Muscle of leg (tissue), 16 donors: Measurements from ENCODE around the gene CSAG3. TPM values are rescaled to one million over a fixed set of nuclear protein-coding genes. Genes with fewer than 3 reads are reported as not detected.
"Not testable (repeated sequence)": the region's sequence is repeated elsewhere in the genome, so short reads cannot be mapped to it uniquely, and the experiment has no call there.

Experiments used
- DNase-seq: peaks from one replicate; pipeline ENCODE4 v3.0.0; 2013
- H3K27ac ChIP-seq: one replicate; pipeline ENCODE4 v1.5.1; 2013; ENCODE audit warnings: mild to moderate bottlenecking, low read length, control low read depth
- H3K27me3 ChIP-seq: one replicate; pipeline ENCODE4 v1.6.1; 2013; ENCODE audit warnings: low read length; ENCODE audit not compliant: control insufficient read depth, insufficient read depth
- H3K36me3 ChIP-seq: one replicate; pipeline ENCODE4 v1.6.1; 2013; ENCODE audit warnings: low read length; ENCODE audit not compliant: control insufficient read depth, insufficient read depth
- H3K4me1 ChIP-seq: one replicate; pipeline ENCODE4 v1.6.1; 2013; ENCODE audit warnings: low read length; ENCODE audit not compliant: control insufficient read depth, insufficient read depth
- H3K4me3 ChIP-seq: one replicate; pipeline ENCODE4 v1.5.1; 2013; ENCODE audit warnings: low read length, control low read depth
- H3K9me3 ChIP-seq: replicated peaks from 2 replicates; pipeline ENCODE4 v1.6.1; 2013; ENCODE audit warnings: low read depth, low read length; ENCODE audit not compliant: control insufficient read depth
- WGBS: methylation state at CpG from one replicate; pipeline ENCODE4 v1.1.5; 2013; ENCODE audit warnings: missing lambda C conversion rate; ENCODE audit not compliant: insufficient coverage; 5-methylcytosine and 5-hydroxymethylcytosine counted together
- long read RNA-seq, 11 donors: transcript quantifications; one replicate each; lab custom pipeline, GENCODE V29; 2026
- polyA plus RNA-seq, 8 donors: library from polyadenylated mRNA; unstranded; fragments of 120-200 nt; gene quantifications; one replicate each; pipeline versions ENCODE4 v1.2.1 to v1.2.3, GENCODE V29; 2013; ENCODE audit warnings: inconsistent platforms in 1 of 8, low replicate concordance in 1 of 8; ENCODE audit not compliant: insufficient read length in 8 of 8, insufficient read depth in 1 of 8
- total RNA-seq: library from RNA; stranded (reverse); fragments of 120-200 nt; gene quantifications from one replicate; pipeline ENCODE4 v1.2.4, GENCODE V29; 2013

CSAG3 gene
- total RNA-seq: not detected
- polyA plus RNA-seq: not detected
- long read RNA-seq, donor 1: 0 reads
- long read RNA-seq, donor 2: 0 reads
- long read RNA-seq, donor 3: 0 reads
- long read RNA-seq, donor 4: 0 reads
- long read RNA-seq, donor 5: 0 reads
- long read RNA-seq, donor 6: 0 reads
- long read RNA-seq, donor 7: 0 reads
- long read RNA-seq, donor 8: 0 reads
- long read RNA-seq, donor 9: 0 reads
- long read RNA-seq, donor 10: 0 reads
- long read RNA-seq, donor 11: 0 reads

- H3K36me3 ChIP-seq, H3K27ac ChIP-seq, H3K4me3 ChIP-seq, H3K4me1 ChIP-seq, DNase-seq, H3K9me3 ChIP-seq, H3K27me3 ChIP-seq: not testable (repeated sequence)
- WGBS: no CpG with 5 or more reads among the region's 2 CpGs
These were observed at the start of gene CSAG3 for GRCh38 chrX:152758918-152759317. Gene CSAG3, plus strand, starts transcription at chrX:152759218.

- H3K4me1 ChIP-seq, H3K4me3 ChIP-seq, H3K9me3 ChIP-seq, H3K27me3 ChIP-seq, DNase-seq, H3K36me3 ChIP-seq, H3K27ac ChIP-seq: not testable (repeated sequence)
- WGBS: no CpG with 5 or more reads among the region's 5 CpGs
These were observed 45.8 kb upstream of the CSAG3 start for GRCh38 chrX:152713195-152713594.

DNA sequence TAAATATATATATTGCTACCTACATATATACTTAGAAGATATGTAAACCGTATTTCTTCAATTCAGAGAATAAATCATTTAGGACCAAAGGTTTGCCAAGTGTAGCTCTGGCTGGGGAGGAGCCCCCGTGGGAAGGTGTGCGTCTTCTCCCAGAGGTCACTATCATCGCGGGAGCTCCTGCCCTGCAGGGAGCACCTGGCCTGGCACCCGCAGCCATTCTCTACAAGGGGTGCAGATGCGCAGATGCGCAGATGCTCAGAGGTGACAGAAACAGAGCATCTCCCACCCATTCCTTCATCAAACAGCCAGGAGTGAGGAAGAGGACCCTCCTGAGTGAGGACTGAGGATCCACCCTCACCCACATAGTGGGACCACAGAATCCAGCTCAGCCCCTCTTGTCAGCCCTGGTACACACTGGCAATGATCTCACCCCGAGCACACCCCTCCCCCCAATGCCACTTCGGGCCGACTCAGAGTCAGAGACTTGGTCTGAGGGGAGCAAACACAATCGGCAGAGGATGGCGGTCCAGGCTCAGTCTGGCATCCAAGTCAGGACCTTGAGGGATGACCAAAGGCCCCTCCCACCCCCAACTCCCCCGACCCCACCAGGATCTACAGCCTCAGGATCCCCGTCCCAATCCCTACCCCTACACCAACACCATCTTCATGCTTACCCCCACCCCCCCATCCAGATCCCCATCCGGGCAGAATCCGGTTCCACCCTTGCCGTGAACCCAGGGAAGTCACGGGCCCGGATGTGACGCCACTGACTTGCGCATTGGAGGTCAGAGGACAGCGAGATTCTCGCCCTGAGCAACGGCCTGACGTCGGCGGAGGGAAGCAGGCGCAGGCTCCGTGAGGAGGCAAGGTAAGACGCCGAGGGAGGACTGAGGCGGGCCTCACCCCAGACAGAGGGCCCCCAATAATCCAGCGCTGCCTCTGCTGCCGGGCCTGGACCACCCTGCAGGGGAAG lies 44.9 kb upstream of the CSAG3 start, which contains the start of gene MAGEA2B:
MAGEA2B (plus strand) TSS at position 814 of the 973 bp plus-strand sequence. CDS start 2,479 bp downstream, outside the sequence.
- DNase-seq, H3K4me3 ChIP-seq, H3K4me1 ChIP-seq, H3K9me3 ChIP-seq, H3K36me3 ChIP-seq, H3K27me3 ChIP-seq, H3K27ac ChIP-seq: not testable (repeated sequence)
- no CpG with 5 or more reads among the region's 35 CpGs for WGBS

- H3K27ac ChIP-seq: no peak overlapping the region
- no peaks in the 10 kb centered on the region for H3K9me3 ChIP-seq
- no peak for DNase-seq
- H3K4me3 ChIP-seq: no peak overlapping the region
- 65% methylated on average over 4 of the region's 7 CpGs for WGBS
- H3K4me1 ChIP-seq: no peaks in the 10 kb centered on the region
- H3K36me3 ChIP-seq: no peaks in the 10 kb centered on the region
- peaks cover 2% of the 10 kb centered on the region for H3K27me3 ChIP-seq
These were observed 33.6 kb upstream of the CSAG3 start for GRCh38 chrX:152725409-152725808.

DNA sequence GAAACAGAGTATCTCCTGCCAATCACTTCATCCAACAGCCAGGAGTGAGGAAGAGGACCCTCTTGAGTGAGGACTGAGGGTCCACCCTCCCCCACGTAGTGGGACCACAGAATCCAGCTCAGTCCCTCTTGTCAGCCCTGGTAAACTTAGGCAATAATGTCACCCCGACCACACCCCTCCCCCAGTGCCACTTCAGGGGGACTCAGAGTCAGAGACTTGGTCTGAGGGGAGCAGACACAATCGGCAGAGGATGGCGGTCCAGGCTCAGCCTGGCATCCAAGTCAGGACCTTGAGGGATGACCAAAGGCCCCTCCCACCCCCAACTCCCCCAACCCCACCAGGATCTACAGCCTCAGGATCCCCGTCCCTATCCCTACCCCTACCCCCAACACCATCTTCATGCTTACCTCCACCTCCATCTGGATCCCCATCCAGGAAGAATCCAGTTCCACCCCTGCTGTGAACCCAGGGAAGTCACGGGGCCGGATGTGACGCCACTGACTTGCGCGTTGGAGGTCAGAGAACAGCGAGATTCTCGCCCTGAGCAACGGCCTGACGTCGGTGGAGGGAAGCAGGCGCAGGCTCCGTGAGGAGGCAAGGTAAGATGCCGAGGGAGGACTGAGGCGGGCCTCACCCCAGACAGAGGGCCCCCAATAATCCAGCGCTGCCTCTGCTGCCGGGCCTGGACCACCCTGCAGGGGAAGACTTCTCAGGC lies 25.6 kb upstream of the CSAG3 start, which contains the start of the genes CSAG1 and MAGEA12:
CSAG1 (minus strand) TSS at position 461 of the 715 bp plus-strand sequence. CDS start 1,261 bp downstream, outside the sequence.
MAGEA12 (plus strand) TSS at position 497 of the 715 bp plus-strand sequence. CDS start 2,405 bp downstream, outside the sequence.
- Histone ChIP-seq H3K27ac (no peak within 1 kb of the TSS), H3K27me3 (no peaks in the 10 kb centered on the region), H3K4me3 (no peak within 1 kb of the TSS), H3K36me3 (no peaks in the 10 kb centered on the region), H3K4me1 (no peaks in the 10 kb centered on the region), H3K9me3 (no peaks in the 10 kb centered on the region)
- 87% methylated on average over 6 of the region's 21 CpGs for WGBS
- DNase-seq: no peak

GRCh38 chrX:152734143-152734858 lies 24.7 kb upstream of the CSAG3 start:
- H3K4me1 ChIP-seq, H3K27me3 ChIP-seq, DNase-seq, H3K4me3 ChIP-seq, H3K36me3 ChIP-seq, H3K27ac ChIP-seq, H3K9me3 ChIP-seq: not testable (repeated sequence)
- 94% methylated on average over 15 of the region's 22 CpGs for WGBS

GRCh38 chrX:152735101-152735500 lies 23.9 kb upstream of the CSAG3 start:
- Histone ChIP-seq H3K9me3 (no peaks in the 10 kb centered on the region), H3K4me3 (no peak overlapping the region), H3K36me3 (no peaks in the 10 kb centered on the region), H3K27ac (no peak overlapping the region), H3K27me3 (no peaks in the 10 kb centered on the region), H3K4me1 (no peaks in the 10 kb centered on the region)
- WGBS: no CpG with 5 or more reads among the region's 2 CpGs
- no peak for DNase-seq

- Histone ChIP-seq H3K4me3 (no peak overlapping the region), H3K9me3 (no peaks in the 10 kb centered on the region), H3K27me3 (no peaks in the 10 kb centered on the region), H3K36me3 (no peaks in the 10 kb centered on the region), H3K27ac (no peak overlapping the region), H3K4me1 (no peaks in the 10 kb centered on the region)
- WGBS: 80% methylated on average over 12 of the region's 12 CpGs
- no peak for DNase-seq
These were observed 23.0 kb upstream of the CSAG3 start for GRCh38 chrX:152735860-152736511.

DNA sequence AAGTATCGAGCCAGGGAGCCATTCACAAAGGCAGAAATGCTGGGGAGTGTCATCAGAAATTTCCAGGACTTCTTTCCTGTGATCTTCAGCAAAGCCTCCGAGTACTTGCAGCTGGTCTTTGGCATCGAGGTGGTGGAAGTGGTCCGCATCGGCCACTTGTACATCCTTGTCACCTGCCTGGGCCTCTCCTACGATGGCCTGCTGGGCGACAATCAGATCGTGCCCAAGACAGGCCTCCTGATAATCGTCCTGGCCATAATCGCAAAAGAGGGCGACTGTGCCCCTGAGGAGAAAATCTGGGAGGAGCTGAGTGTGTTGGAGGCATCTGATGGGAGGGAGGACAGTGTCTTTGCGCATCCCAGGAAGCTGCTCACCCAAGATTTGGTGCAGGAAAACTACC lies 22.5 kb upstream of the CSAG3 start:
- not testable (repeated sequence) for H3K9me3 ChIP-seq, H3K4me1 ChIP-seq, H3K36me3 ChIP-seq, H3K4me3 ChIP-seq, H3K27ac ChIP-seq, DNase-seq, H3K27me3 ChIP-seq
- 79% methylated on average over 7 of the region's 12 CpGs for WGBS
